K562 (cell line): ENCODE results near the gene ARHGAP15.

ENCODE experiments used
- CTCF ChIP-seq, 3 experiments: IDR thresholded peaks in 2 of 3; conservative IDR thresholded peaks in 1 of 3; 2 replicates each; pipeline ENCODE4 v1.5.1; 2011 to 2012; ENCODE audit warnings: low read length in 3 of 3, mild to moderate bottlenecking in 3 of 3, control low read depth in 2 of 3, improper control_type of control experiment in 1 of 3, inconsistent platforms in 1 of 3, low read depth in 1 of 3, mixed read lengths in 1 of 3, moderate library complexity in 1 of 3; ENCODE audit not compliant: insufficient read depth in 2 of 3
- POLR2B ChIP-seq: fragments of 450-650 bp; IDR thresholded peaks from 2 replicates; pipeline ENCODE4 v1.6.1; 2018; ENCODE audit warnings: low read depth; ENCODE audit not compliant: partially characterized antibody
- SIN3A ChIP-seq, 2 experiments: fragments of 150-350 bp in 1 of 2; IDR thresholded peaks; 2 replicates each; pipeline ENCODE4 v1.6.1; 2011 to 2016; ENCODE audit warnings: borderline replicate concordance in 2 of 2, low read depth in 2 of 2, low read length in 2 of 2, mild to moderate bottlenecking in 2 of 2, moderate library complexity in 2 of 2; ENCODE audit not compliant: control insufficient read depth in 1 of 2
- SP2 ChIP-seq: IDR thresholded peaks from 2 replicates; pipeline ENCODE4 v1.6.1; 2011; ENCODE audit warnings: mild to moderate bottlenecking, low read depth, low read length, moderate library complexity; ENCODE audit not compliant: poor library complexity, severe bottlenecking; ENCODE audit errors: extremely low read depth

GRCh38 chr2:143545059-143545948, 416.1 kb downstream of the ARHGAP15 start:
- no peak for TF ChIP-seq SP2
- TF ChIP-seq SIN3A (IDR thresholded peaks at IDR 0.05; ENCODE audit: borderline replicate concordance in 2 of 2, control insufficient read depth in 1 of 2, low read depth in 2 of 2, low read length in 2 of 2) = no peak
- no peak for TF ChIP-seq CTCF (IDR thresholded peaks at IDR 0.05 in 2 of 3, conservative IDR thresholded peaks at IDR 0.05 in 1 of 3; ENCODE audit: insufficient read depth in 2 of 3, low read depth in 1 of 3, low read length in 3 of 3)
- TF ChIP-seq POLR2B = no peak
